ENCODE results near the gene FBXL12.

Gene FBXL12

GRCh38 chr19:9847087-9847671 is 28.3 kb upstream of the FBXL12 start (continued):
- TF ChIP-seq ZNF561 (tag by site-specific recombination; IDR thresholded peaks at IDR 0.05; ENCODE audit: borderline replicate concordance) (no peak), ZNF600 (tag by site-specific recombination; IDR thresholded peaks at IDR 0.05) (peak; percentile 96), ZNF654 (tag by site-specific recombination; IDR thresholded peaks at IDR 0.05; ENCODE audit: low read depth) (peak; percentile 70), ZNF391 (tag by site-specific recombination; IDR thresholded peaks at IDR 0.05; ENCODE audit: borderline replicate concordance, low read depth) (peak; percentile 31; the same call in 1 of the 2 replicates), ZBTB21 (tag by site-specific recombination; IDR thresholded peaks at IDR 0.05) (0 out of 2 replicates have a peak, but pooled peaks have one; percentile 28), KLF1 (tag by site-specific recombination; IDR thresholded peaks at IDR 0.05) (peak; percentile 42), ZFP41 (tag by site-specific recombination; IDR thresholded peaks at IDR 0.05; ENCODE audit: borderline replicate concordance) (no peak), ZNF211 (tag by site-specific recombination; IDR thresholded peaks at IDR 0.05; ENCODE audit: low read depth) (no peak), ZSCAN4 (tag by site-specific recombination; IDR thresholded peaks at IDR 0.05) (0 out of 2 replicates have a peak, but pooled peaks have one; percentile 8), ZNF423 (tag by site-specific recombination; IDR thresholded peaks at IDR 0.05) (no peak), ZNF266 (tag by site-specific recombination; IDR thresholded peaks at IDR 0.05; ENCODE audit: low read depth) (no peak), RBAK (tag by site-specific recombination; IDR thresholded peaks at IDR 0.05) (no peak), ZNF664 (tag by site-specific recombination; IDR thresholded peaks at IDR 0.05) (no peak), YY1 (tag by site-specific recombination; IDR thresholded peaks at IDR 0.05) (no peak), ZNF639 (tag by site-specific recombination; IDR thresholded peaks at IDR 0.05) (peak; percentile 72), ZBTB17 (tag by site-specific recombination; IDR thresholded peaks at IDR 0.05) (0 out of 2 replicates have a peak, but pooled peaks have one; percentile 1), ZNF324 (tag by site-specific recombination; IDR thresholded peaks at IDR 0.05) (peak; percentile 76; the same call in 1 of the 2 replicates), ZNF184 (tag by site-specific recombination; IDR thresholded peaks at IDR 0.05) (no peak), ZNF18 (tag by site-specific recombination; IDR thresholded peaks at IDR 0.05) (peak; percentile 98), ZNF677 (tag by site-specific recombination; IDR thresholded peaks at IDR 0.05) (no peak), OSR2 (tag by site-specific recombination; IDR thresholded peaks at IDR 0.05) (peak; percentile 82), ZIC2 (tag by site-specific recombination; IDR thresholded peaks at IDR 0.05) (peak; percentile 98), ZBTB8A (tag by site-specific recombination; IDR thresholded peaks at IDR 0.05) (no peak), BCL11A (tag by site-specific recombination; IDR thresholded peaks at IDR 0.05; ENCODE audit: low read depth) (no peak), GLI4 (tag by site-specific recombination; IDR thresholded peaks at IDR 0.05) (0 out of 2 replicates have a peak, but pooled peaks have one; percentile 14), MYNN (tag by site-specific recombination; IDR thresholded peaks at IDR 0.05; ENCODE audit: borderline replicate concordance) (no peak), ZNF768 (tag by site-specific recombination; IDR thresholded peaks at IDR 0.05) (no peak), YY2 (tag by site-specific recombination; IDR thresholded peaks at IDR 0.05) (no peak)
- TF ChIP-seq, protein P1, sequence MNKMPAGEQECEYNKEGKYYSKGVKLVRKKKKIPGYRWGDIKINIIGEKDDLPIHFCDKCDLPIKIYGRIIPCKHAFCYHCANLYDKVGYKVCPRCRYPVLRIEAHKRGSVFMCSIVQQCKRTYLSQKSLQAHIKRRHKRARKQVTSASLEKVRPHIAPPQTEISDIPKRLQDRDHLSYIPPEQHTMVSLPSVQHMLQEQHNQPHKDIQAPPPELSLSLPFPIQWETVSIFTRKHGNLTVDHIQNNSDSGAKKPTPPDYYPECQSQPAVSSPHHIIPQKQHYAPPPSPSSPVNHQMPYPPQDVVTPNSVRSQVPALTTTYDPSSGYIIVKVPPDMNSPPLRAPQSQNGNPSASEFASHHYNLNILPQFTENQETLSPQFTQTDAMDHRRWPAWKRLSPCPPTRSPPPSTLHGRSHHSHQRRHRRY (tag by site-specific recombination; IDR thresholded peaks at IDR 0.05): no peak
- TF ChIP-seq, protein P2, sequence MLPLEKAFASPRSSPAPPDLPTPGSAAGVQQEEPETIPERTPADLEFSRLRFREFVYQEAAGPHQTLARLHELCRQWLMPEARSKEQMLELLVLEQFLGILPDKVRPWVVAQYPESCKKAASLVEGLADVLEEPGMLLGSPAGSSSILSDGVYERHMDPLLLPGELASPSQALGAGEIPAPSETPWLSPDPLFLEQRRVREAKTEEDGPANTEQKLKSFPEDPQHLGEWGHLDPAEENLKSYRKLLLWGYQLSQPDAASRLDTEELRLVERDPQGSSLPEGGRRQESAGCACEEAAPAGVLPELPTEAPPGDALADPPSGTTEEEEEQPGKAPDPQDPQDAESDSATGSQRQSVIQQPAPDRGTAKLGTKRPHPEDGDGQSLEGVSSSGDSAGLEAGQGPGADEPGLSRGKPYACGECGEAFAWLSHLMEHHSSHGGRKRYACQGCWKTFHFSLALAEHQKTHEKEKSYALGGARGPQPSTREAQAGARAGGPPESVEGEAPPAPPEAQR (tag by site-specific recombination; IDR thresholded peaks at IDR 0.05): no peak
- TF ChIP-seq, protein P3, sequence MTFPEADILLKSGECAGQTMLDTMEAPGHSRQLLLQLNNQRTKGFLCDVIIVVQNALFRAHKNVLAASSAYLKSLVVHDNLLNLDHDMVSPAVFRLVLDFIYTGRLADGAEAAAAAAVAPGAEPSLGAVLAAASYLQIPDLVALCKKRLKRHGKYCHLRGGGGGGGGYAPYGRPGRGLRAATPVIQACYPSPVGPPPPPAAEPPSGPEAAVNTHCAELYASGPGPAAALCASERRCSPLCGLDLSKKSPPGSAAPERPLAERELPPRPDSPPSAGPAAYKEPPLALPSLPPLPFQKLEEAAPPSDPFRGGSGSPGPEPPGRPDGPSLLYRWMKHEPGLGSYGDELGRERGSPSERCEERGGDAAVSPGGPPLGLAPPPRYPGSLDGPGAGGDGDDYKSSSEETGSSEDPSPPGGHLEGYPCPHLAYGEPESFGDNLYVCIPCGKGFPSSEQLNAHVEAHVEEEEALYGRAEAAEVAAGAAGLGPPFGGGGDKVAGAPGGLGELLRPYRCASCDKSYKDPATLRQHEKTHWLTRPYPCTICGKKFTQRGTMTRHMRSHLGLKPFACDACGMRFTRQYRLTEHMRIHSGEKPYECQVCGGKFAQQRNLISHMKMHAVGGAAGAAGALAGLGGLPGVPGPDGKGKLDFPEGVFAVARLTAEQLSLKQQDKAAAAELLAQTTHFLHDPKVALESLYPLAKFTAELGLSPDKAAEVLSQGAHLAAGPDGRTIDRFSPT (tag by site-specific recombination; IDR thresholded peaks at IDR 0.05): peak; percentile 22; the same call in 1 of the 2 replicates
